NAMALWA (cell line): ENCODE results near the gene MIB2.
"Not testable (repeated sequence)": the region's sequence is repeated elsewhere in the genome, so short reads cannot be mapped to it uniquely, and the experiment has no call there.

Source experiments
- DNase-seq: peaks from one replicate; pipeline ENCODE4 v3.0.0-alpha.2; 2015; ENCODE audit warnings: low spot score

MIB2 gene

GRCh38 chr1:1658583-1659549, 43.6 kb downstream of the MIB2 start, which contains the start of gene CDK11B:
Gene CDK11B, minus strand, starts transcription at chr1:1659004. Its CDS starts 1,519 bp downstream, at chr1:1657485.
- peak; percentile 99 for DNase-seq

GRCh38 chr1:1662392-1662791, 47.1 kb downstream of the MIB2 start:
- not testable (repeated sequence) for DNase-seq

GRCh38 chr1:1662830-1663560, 47.7 kb downstream of the MIB2 start:
- DNase-seq = not testable (repeated sequence)

DNA sequence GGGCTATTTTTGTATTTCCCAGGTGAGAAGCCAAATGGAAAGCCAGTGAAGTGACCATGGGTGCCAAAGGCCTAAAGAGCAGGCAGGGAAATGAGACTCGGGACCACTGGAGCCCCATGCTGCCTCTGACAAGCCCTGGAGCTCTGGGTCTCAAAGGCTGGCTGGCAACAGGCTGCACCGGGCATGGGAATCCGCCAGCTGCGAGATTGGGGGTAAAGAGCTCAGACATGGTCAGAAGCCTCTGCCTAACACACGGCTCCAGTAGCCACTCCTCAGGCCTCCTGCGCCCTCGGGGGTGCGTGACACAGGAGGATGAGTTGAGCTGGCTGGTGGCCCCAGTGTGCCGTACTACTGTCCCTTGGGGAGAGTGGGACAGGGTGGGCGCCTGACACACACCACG, 49.0 kb downstream of the MIB2 start:
- not testable (repeated sequence) for DNase-seq

DNA sequence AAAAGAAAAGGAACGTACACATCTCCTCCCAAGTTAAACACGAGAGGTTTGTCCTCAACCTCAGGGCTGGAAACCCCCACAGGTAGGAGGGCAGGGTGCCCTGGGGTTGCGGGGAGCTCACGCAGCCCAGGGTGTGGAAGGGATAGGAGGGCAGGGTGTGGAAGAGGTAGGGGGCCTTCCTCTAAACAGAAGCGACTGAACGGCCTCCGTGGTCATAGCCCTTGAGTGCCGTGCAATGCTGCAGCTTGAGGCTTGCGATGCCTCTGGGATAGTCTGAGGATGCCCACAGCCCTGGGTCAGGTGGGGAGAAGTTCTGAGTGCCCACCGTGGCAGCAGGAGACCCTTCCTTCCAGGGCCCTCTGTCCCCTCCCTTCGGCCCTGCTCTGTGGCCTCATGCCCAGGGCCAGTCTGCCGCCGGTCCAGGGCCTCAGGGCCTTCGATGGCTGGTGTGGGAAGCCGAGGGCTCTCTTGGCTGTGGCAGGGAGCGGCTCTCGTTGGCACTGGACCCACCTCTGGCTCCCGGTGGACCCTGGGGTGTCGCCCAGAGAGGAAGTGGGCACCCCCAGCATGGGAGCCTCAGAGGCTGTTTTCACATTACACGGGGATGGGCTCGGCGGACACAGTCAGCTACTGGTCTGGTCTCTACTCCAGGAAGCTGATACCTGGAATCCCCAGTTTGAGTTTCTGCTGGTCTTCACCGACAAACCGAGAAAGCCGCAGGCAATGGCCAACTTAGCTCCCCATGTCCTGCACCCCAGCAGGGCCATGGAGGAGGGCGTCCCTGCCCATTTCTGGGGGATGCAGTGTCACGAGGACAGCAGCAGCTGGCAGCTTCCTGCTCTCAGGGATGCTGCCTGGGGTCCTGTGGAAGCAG, 49.9 kb downstream of the MIB2 start:
- DNase-seq = no peak

DNA sequence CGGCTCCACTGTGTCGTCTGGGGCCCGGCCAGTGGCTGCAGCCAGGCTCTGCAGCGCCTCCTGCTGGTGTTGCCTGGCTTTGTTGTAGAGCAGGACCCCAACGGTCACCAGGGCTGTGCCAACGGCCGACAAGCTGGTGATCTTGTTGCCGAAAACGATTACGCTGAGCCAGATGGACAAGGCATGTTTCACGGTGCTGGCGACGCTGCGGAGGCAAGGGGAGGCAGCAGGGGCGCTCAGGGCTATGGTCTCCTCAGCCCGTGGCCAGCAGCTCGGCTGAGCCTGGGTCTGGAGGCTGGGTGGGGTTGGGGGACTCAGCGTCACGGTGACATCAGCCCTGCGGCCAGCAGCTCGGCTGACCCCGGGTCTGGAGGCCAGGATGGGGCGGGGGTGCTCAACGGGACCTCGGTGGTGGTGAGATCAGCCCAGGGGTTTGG, 50.5 kb downstream of the MIB2 start:
- no peak for DNase-seq

- no peak for DNase-seq
These were observed 51.2 kb downstream of the MIB2 start for GRCh38 chr1:1666526-1666925.

DNA sequence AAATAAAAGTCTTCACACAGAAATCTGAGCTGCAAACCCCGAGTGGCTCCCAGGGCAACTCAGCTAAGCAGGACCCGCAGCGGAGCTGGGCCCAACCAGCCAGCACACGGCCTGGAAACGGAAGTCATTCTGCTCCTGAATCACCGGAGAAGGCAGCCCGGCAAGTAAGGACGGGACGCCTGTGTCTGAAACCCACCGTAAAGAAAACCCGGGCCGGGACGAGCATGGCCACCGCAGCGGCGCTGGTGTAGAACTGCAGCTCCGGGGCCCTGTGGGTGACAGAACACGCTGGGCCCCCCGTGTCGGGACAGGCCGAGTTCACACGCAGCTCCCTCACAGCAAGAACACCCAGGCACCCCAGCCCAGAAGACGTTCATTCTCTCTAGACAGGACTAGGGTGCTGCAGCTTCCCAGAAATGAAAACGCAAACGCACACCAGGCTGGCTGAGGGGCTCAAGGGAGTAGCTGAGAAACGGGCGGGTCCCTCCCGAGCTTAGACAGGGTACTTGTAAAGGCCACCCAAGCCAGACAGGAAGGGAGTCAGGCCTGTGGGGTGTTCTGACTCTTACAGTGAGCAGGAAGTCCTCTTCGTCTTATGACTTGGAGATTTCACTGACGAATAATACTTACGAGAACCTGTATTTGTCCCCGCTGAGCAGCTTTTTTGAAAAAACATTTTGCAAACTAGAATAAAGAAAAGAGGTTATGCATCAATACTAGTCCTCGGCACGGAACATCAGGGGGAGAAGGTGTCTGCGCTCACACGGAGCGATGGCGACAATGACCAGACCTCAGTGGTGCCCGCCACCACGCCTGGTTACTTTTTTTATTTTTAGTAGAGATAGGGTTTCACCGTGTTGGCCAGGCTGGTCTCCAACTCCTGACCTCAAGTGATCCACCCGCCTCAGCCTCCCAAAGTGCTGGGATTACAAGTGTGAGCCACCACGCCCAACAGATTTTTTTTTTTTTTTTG, 54.5 kb downstream of the MIB2 start:
- no peak for DNase-seq

- no peak for DNase-seq
These were observed 55.6 kb downstream of the MIB2 start for GRCh38 chr1:1670866-1671265.

GRCh38 chr1:1671365-1672119, 56.2 kb downstream of the MIB2 start:
- DNase-seq = no peak

GRCh38 chr1:1672181-1672965, 57.1 kb downstream of the MIB2 start:
- no peak for DNase-seq

GRCh38 chr1:1674806-1675205, 59.5 kb downstream of the MIB2 start:
- not testable (repeated sequence) for DNase-seq

- not testable (repeated sequence) for DNase-seq
These were observed 59.9 kb downstream of the MIB2 start for GRCh38 chr1:1675218-1675617.

DNA sequence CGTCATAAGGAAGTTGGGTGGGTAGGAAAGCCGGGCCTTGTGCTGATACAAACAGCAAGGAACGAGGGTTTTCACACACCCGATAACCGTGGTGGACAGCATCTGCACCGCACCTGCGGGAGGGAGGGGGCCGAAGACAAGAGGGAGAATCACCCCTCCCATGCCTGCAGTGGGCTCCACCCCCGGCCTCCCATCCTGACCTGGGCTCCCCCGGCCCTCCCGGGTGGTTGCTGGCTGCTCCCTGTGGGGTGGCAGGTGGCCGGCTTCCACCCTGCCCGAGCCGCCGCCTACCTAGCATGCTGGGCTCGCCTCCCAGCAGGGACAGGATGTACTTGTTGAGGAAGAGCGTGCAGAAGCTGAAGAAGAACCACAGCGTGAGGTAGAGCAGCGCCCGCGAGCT, 60.8 kb downstream of the MIB2 start:
- DNase-seq = not testable (repeated sequence)

DNA sequence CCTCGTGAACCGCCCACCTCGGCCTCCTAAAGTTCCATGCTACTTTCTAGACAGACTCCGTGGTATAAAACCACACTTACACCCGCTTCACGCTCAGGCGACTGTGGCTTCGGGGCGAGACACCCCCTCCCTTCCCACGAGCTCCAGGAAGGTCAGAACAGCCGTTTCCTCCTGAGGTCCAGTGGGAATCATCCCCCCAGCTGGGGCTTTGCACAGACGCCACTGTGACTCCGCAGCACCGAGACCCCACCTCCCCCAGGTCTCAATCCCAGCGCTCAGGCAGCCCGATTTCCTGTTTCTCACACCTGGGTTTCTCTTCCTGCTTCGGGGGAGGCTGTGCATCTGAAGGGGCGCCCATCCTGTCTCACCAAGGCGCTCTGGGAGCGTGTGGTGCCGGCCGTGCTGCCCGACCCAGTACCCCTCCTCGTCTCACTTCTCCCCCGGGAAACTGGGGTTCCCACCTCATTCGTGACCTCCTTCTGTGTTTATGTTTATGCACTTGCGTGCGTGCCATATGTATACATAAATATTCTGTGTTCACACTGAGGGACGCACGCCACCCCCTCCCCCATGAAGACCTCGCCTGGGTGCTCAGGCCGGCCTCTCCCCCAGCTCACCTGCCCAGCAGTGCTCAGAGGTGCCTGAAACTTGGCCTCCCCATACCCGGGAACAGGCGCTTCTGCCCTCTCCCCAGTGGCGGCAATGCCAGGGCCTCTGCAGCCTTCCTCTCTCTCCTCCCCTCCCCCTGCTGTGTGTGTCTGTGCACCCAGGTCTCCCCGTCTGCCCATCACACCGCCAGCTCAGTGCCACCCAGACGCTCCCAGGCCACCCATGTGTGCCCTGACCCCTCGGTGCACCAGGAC, 62.6 kb downstream of the MIB2 start:
- DNase-seq = peak; percentile 88

GRCh38 chr1:1678581-1679380, 63.5 kb downstream of the MIB2 start:
- peak; percentile 92 for DNase-seq
